GM12878 (cell line): Measurements from ENCODE around the gene ARID1A. TPM values are rescaled to one million over a fixed set of nuclear protein-coding genes. Genes with fewer than 3 reads are reported as not detected.

ENCODE experiments used
- ATAC-seq: fragments of 200-7000 bp; cut with Tn5 transposase; 3 replicates; pipeline ENCODE4 v1.9.1; 2020; ENCODE audit warnings: mild to moderate bottlenecking, moderate library complexity
- BruUV-seq: library from RNA; stranded (reverse); fragments of 400-500 nt; replicated peaks from 2 replicates; lab custom pipeline; 2021; lab: Mats Ljungman, UMichigan
- CTCF ChIA-PET: fragments of 300-600 bp; sonication (Branson Sonifier 250); formaldehyde crosslinking; extraction: SDS; loops from one replicate; lab custom pipeline; 2021; ENCODE audit warnings: inconsistent platforms; lab: Yijun Ruan, JAX
- POLR2A ChIA-PET: fragments of 350-600 bp; formaldehyde crosslinking; extraction: SDS; loops from one replicate; lab custom pipeline; 2021; ENCODE audit warnings: inconsistent platforms; lab: Charles Lee
- RAD21 ChIA-PET: fragments of 300-600 bp; sonication (Branson Sonifier 250); formaldehyde crosslinking; loops from one replicate; lab custom pipeline; 2023; ENCODE audit warnings: antibody characterized with exemption; ENCODE audit not compliant: unreplicated experiment; lab: Charles Lee
- SMC1A ChIA-PET: fragments of 300-600 bp; sonication (Branson Sonifier 250); formaldehyde crosslinking; loops from one replicate; lab custom pipeline; 2023; ENCODE audit not compliant: unreplicated experiment, uncharacterized antibody; lab: Charles Lee
- DNase-seq: peaks from one replicate; pipeline ENCODE4 v3.0.0-alpha.2; 2011; ENCODE audit warnings: low read depth, low spot score
- FAIRE-seq: peaks from 3 replicates; lab custom pipeline; 2011; peaks lifted over from hg19 to GRCh38; lab: Jason Lieb, UNC
- H2AFZ ChIP-seq: 2 replicates; pipeline ENCODE4 v1.6.0; 2011; ENCODE audit warnings: low read depth, low read length, control low read depth; ENCODE audit not compliant: control insufficient read depth
- H3K27ac ChIP-seq: 2 replicates; pipeline ENCODE4 v1.5.1; 2011; ENCODE audit warnings: control low read depth; ENCODE audit not compliant: control insufficient read depth, insufficient read depth
- H3K27me3 ChIP-seq, 2 experiments: replicated peaks in 1 of 2; 2 replicates each; pipeline versions ENCODE4 v1.6.0 to v1.6.1; 2011; ENCODE audit warnings: low read length in 1 of 2; ENCODE audit not compliant: control insufficient read depth in 2 of 2, insufficient read depth in 2 of 2
- H3K36me3 ChIP-seq, 2 experiments: 2 replicates each; pipeline ENCODE4 v1.5.1; 2011; ENCODE audit warnings: low read length in 1 of 2; ENCODE audit not compliant: control insufficient read depth in 2 of 2, insufficient read depth in 2 of 2
- H3K4me1 ChIP-seq: 2 replicates; pipeline ENCODE4 v1.6.1; 2011; ENCODE audit warnings: mild to moderate bottlenecking, low read length, moderate library complexity, mixed read lengths; ENCODE audit not compliant: control insufficient read depth, insufficient read depth
- H3K4me2 ChIP-seq: 2 replicates; pipeline ENCODE4 v1.6.0; 2011; ENCODE audit warnings: control low read depth; ENCODE audit not compliant: control insufficient read depth, insufficient read depth
- H3K4me3 ChIP-seq: fragments of 200-600 bp; sonication (generic); 2 replicates; pipeline ENCODE4 v1.5.1; 2016
- H3K79me2 ChIP-seq: 2 replicates; pipeline ENCODE4 v1.6.0; 2011; ENCODE audit warnings: low read length; ENCODE audit not compliant: control insufficient read depth, insufficient read depth
- H3K9ac ChIP-seq: 2 replicates; pipeline ENCODE4 v1.8.0; 2011; ENCODE audit warnings: low read length, control low read depth, mixed read lengths; ENCODE audit not compliant: control insufficient read depth, insufficient read depth
- H3K9me3 ChIP-seq: replicated peaks from 3 replicates; pipeline ENCODE4 v1.5.1; 2011; ENCODE audit warnings: mild to moderate bottlenecking, low read length; ENCODE audit not compliant: control insufficient read depth, insufficient read depth
- H4K20me1 ChIP-seq: 2 replicates; pipeline ENCODE4 v1.6.0; 2011; ENCODE audit not compliant: control insufficient read depth, insufficient read depth
- FOXM1 ChIP-seq: IDR thresholded peaks from 2 replicates; pipeline ENCODE4 v1.6.1; 2012; ENCODE audit warnings: low read depth, mild to moderate bottlenecking, inconsistent platforms, low read length, moderate library complexity
- PML ChIP-seq: IDR thresholded peaks from 2 replicates; pipeline ENCODE4 v1.6.1; 2012; ENCODE audit warnings: low read length, inconsistent platforms
- RBBP5 ChIP-seq: fragments of 200-600 bp; sonication (generic); conservative IDR thresholded peaks from 2 replicates; pipeline ENCODE4 v1.6.1; 2016
- SMAD5 ChIP-seq: IDR thresholded peaks from 2 replicates; pipeline ENCODE4 v1.6.1; 2016; ENCODE audit warnings: antibody characterized with exemption, low read depth
- ZNF207 ChIP-seq: fragments of 450-650 bp; IDR thresholded peaks from 2 replicates; pipeline ENCODE4 v1.6.1; 2014; ENCODE audit warnings: antibody characterized with exemption, mild to moderate bottlenecking, borderline replicate concordance
- WGBS: methylation state at CpG from one replicate; pipeline ENCODE4 v1.1.6; 2016; ENCODE audit warnings: low lambda C conversion rate; ENCODE audit not compliant: insufficient replicate concordance, insufficient coverage; ENCODE audit errors: missing lambda C conversion rate; 5-methylcytosine and 5-hydroxymethylcytosine counted together
- in situ Hi-C: fragments of 300-500 bp; cut with MboI; formaldehyde crosslinking; loops from 9 replicates; pipeline ENCODE4 v1.14.3; 2018; ENCODE audit warnings: mixed read lengths
- intact Hi-C: fragments of 100-400 bp; cut with micrococcal nuclease; formaldehyde crosslinking; loops from one replicate; pipeline ENCODE4 v1.14.2; 2022; ENCODE audit not compliant: unreplicated experiment
- polyA plus RNA-seq, 11 experiments: library from polyadenylated mRNA; depleted of rRNA in 4 of 11; unstranded in 6 of 11; stranded (reverse) in 5 of 11; fragments of >200 nt; fragmentation: Nextera tagmentation in 4 of 11; fragmentation: Illumina TruSeq in 1 of 11; extraction: Ambion mirVana in 4 of 11; extraction: Trizol in 1 of 11; gene quantifications; 1 replicate in 1 of 11; 2 replicates in 10 of 11; pipeline versions ENCODE4 v1.2.1 to v1.2.3, GENCODE V29; 2011 to 2016; ENCODE audit warnings: inconsistent platforms in 2 of 11, missing spikeins in 2 of 11, low read depth in 1 of 11
- total RNA-seq, 4 experiments: library from RNA; depleted of rRNA in 3 of 4; stranded (reverse); fragments of >200 nt in 3 of 4; fragmentation: Illumina TruSeq in 1 of 4; extraction: Trizol in 1 of 4; gene quantifications; 2 replicates each; pipeline versions ENCODE4 v1.2.1 to v1.2.3, GENCODE V29; 2013 to 2021
- TF ChIP-seq, protein P1 (sequence below): IDR thresholded peaks from 2 replicates; pipeline ENCODE4 v1.6.1; 2012; ENCODE audit warnings: mild to moderate bottlenecking, low read depth, low read length
- TF ChIP-seq, protein P2 (sequence below): IDR thresholded peaks from 2 replicates; pipeline ENCODE4 v1.6.1; 2012; ENCODE audit warnings: low read depth, low read length, improper control_type of control experiment

The ARID1A gene
- total and polyA plus RNA-seq, 10 of the 15 experiments (the other 5 are each of a cell fraction or from before 2014, with no cell fraction given) = 10.0 to 98.0 (median 23.5) TPM

DNA sequence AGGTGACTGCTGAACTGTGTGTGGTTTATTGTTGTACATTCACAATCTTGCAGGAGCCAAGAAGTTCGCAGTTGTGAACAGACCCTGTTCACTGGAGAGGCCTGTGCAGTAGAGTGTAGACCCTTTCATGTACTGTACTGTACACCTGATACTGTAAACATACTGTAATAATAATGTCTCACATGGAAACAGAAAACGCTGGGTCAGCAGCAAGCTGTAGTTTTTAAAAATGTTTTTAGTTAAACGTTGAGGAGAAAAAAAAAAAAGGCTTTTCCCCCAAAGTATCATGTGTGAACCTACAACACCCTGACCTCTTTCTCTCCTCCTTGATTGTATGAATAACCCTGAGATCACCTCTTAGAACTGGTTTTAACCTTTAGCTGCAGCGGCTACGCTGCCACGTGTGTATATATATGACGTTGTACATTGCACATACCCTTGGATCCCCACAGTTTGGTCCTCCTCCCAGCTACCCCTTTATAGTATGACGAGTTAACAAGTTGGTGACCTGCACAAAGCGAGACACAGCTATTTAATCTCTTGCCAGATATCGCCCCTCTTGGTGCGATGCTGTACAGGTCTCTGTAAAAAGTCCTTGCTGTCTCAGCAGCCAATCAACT, 85.5 kb downstream of the ARID1A start (continued):
- TF ChIP-seq, protein P1, sequence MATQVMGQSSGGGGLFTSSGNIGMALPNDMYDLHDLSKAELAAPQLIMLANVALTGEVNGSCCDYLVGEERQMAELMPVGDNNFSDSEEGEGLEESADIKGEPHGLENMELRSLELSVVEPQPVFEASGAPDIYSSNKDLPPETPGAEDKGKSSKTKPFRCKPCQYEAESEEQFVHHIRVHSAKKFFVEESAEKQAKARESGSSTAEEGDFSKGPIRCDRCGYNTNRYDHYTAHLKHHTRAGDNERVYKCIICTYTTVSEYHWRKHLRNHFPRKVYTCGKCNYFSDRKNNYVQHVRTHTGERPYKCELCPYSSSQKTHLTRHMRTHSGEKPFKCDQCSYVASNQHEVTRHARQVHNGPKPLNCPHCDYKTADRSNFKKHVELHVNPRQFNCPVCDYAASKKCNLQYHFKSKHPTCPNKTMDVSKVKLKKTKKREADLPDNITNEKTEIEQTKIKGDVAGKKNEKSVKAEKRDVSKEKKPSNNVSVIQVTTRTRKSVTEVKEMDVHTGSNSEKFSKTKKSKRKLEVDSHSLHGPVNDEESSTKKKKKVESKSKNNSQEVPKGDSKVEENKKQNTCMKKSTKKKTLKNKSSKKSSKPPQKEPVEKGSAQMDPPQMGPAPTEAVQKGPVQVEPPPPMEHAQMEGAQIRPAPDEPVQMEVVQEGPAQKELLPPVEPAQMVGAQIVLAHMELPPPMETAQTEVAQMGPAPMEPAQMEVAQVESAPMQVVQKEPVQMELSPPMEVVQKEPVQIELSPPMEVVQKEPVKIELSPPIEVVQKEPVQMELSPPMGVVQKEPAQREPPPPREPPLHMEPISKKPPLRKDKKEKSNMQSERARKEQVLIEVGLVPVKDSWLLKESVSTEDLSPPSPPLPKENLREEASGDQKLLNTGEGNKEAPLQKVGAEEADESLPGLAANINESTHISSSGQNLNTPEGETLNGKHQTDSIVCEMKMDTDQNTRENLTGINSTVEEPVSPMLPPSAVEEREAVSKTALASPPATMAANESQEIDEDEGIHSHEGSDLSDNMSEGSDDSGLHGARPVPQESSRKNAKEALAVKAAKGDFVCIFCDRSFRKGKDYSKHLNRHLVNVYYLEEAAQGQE = no peak
- TF ChIP-seq ZNF207 (no peak), FOXM1 (no peak)
- TF ChIP-seq, protein P2, sequence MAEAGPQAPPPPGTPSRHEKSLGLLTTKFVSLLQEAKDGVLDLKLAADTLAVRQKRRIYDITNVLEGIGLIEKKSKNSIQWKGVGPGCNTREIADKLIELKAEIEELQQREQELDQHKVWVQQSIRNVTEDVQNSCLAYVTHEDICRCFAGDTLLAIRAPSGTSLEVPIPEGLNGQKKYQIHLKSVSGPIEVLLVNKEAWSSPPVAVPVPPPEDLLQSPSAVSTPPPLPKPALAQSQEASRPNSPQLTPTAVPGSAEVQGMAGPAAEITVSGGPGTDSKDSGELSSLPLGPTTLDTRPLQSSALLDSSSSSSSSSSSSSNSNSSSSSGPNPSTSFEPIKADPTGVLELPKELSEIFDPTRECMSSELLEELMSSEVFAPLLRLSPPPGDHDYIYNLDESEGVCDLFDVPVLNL = no peak

DNA sequence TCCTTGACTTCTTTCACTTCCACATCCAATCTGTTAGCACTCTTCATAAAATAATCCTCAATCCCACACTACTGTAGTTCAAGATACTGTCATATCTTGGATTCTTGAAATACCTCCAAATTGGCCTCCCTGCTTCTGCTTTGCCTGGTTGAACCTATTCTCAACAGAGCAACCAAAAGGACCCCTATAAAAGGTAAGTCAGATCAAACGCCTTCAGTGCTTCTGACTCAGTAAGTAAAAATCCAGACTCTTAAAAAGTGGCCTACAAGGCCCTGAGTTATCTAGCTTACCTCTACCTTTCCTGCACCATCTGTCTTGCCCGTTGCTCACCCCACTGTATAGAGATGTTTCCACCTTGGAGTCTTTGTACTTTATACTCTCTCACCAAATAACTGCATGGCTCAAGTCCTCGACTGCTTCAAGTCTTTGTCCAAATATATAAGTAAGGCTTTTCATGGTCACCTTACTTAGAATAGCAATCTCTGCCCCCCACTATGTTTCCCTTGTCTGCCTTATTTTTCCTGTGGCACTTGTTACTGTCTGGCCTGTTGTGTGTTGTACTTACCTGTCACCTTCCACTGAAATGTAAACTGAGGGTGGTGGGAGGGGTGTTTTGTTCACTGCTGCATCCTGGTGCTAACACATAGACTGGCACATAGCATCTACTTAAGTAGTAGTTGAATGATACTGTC, 86.9 kb downstream of the ARID1A start:
- H3K36me3 ChIP-seq = peaks cover 15 to 32% of the 10 kb centered on the region in 2 experiments
- H3K27me3 ChIP-seq = no peaks in the 10 kb centered on the region
- H3K4me3 ChIP-seq = no peak overlapping the region
- TF ChIP-seq RBBP5 (no peak), SMAD5 (0 out of 2 replicates have a peak, but pooled peaks have one; percentile 42), PML (peak; percentile 48; the same call in 1 of the 2 replicates)
- ChIA-PET POLR2A (no interaction called here), RAD21 (interaction anchor here (1.0 kb wide), 1 partner anchor 38 kb away, joined by 3 read pairs; no protein-coding TSS in a partner anchor), CTCF (interaction anchor here (1.2 to 3.5 kb wide), 2 partner anchors 38 to 105 kb away, joined by 3 to 14 read pairs; no protein-coding TSS in a partner anchor), SMC1A (interaction anchor here (0.9 to 3.8 kb wide), 5 partner anchors 10 to 180 kb away, joined by 3 to 25 read pairs (median 4); no protein-coding TSS in a partner anchor)
- H3K9me3 ChIP-seq = no peaks in the 10 kb centered on the region
- DNase-seq (no peak), ATAC-seq (no peak), FAIRE-seq (no peak)
- intact Hi-C loops (no loop called here), in situ Hi-C loops (no loop called here)
- H4K20me1 ChIP-seq = no peaks in the 10 kb centered on the region
- H3K4me2 ChIP-seq = no peak overlapping the region
- no peak overlapping the region for H3K9ac ChIP-seq
- no peak overlapping the region for H3K27ac ChIP-seq
- no peaks in the 10 kb centered on the region; the same call in 1 of the 2 replicates for H3K79me2 ChIP-seq
- 83% methylated on average over 3 of the region's 3 CpGs for WGBS
- BruUV-seq = no TSS peak
- H3K4me1 ChIP-seq = peaks cover 23% of the 10 kb centered on the region
- no peak overlapping the region for H2AFZ ChIP-seq
